NCI-H1930 (cell line): ENCODE measurements around the gene CALCOCO2.
"Not testable (repeated sequence)": the region's sequence is repeated elsewhere in the genome, so short reads cannot be mapped to it uniquely, and the experiment has no call there.

Experiments
- DNase-seq, 2 experiments: peaks; one replicate each; lab custom pipeline; 2025; lab: John Stamatoyannopoulos, UW

CALCOCO2 gene, protein sequence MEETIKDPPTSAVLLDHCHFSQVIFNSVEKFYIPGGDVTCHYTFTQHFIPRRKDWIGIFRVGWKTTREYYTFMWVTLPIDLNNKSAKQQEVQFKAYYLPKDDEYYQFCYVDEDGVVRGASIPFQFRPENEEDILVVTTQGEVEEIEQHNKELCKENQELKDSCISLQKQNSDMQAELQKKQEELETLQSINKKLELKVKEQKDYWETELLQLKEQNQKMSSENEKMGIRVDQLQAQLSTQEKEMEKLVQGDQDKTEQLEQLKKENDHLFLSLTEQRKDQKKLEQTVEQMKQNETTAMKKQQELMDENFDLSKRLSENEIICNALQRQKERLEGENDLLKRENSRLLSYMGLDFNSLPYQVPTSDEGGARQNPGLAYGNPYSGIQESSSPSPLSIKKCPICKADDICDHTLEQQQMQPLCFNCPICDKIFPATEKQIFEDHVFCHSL

GRCh38 chr17:48830840-48831548, at the start of gene CALCOCO2:
TSS of gene CALCOCO2 (plus strand) at chr17:48831035. CDS start at chr17:48841708, 10,673 bp downstream.
- peak; percentile 82 to 94 for DNase-seq

- no peak for DNase-seq
These were observed 43.0 kb upstream of the CALCOCO2 start for GRCh38 chr17:48787828-48788227.

- DNase-seq = no peak
These were observed 40.2 kb upstream of the CALCOCO2 start for GRCh38 chr17:48790607-48791127.

GRCh38 chr17:48791128-48792032, 39.5 kb upstream of the CALCOCO2 start:
- peak in 1 of 2 experiments; percentile 68 for DNase-seq

GRCh38 chr17:48792033-48792798, 38.6 kb upstream of the CALCOCO2 start:
- no peak for DNase-seq

GRCh38 chr17:48795444-48796162, 35.2 kb upstream of the CALCOCO2 start:
- DNase-seq = no peak

DNA sequence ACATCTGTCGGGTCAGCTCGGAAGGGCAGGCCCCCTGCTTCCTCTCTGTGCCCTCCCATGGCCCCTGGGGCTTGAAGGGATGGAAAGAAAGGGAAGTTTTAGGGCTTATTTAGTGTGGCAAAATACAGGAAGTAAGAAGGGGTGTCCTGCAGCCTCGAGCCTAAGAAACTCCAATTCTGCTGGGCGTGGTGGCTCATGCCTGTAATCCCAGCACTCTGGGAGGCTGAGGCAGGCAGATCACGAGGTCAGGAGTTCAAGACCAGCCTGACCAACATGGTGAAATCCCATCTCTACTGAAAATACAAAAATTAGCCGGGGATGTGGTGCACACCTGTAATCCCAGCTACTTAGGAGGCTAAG, 34.7 kb upstream of the CALCOCO2 start:
- DNase-seq = not testable (repeated sequence)

DNA sequence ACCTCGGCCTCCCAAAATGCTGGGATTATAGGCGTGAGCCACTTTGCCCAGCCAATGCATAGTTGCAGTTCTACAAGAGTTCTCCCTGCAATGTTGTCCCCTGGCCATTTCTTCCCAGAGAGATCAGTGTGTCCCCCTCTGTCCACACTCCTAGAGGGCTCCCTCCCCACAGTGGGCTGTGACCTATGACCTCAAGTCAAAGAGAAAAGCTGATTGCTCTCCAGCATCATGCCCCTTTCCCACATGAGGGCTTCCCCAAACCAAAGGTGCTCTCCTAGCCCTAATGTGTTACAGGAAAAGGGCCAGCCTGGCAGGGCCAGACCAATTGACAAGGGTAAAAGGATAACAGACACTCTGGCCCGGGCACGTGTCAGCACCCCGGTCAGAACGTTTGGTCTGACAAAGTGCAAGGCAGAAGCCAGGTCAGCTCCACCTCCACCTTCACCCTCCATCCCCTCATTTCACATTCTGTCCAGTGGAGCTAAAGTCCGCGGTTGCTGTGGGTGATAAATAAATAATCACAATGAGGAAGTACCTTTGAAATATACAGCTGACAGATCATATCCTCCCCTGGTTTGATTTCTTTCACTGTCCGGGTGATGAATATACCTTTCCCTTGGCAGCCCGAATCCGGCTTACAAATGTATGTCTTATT, 31.6 kb upstream of the CALCOCO2 start:
- no peak for DNase-seq

DNA sequence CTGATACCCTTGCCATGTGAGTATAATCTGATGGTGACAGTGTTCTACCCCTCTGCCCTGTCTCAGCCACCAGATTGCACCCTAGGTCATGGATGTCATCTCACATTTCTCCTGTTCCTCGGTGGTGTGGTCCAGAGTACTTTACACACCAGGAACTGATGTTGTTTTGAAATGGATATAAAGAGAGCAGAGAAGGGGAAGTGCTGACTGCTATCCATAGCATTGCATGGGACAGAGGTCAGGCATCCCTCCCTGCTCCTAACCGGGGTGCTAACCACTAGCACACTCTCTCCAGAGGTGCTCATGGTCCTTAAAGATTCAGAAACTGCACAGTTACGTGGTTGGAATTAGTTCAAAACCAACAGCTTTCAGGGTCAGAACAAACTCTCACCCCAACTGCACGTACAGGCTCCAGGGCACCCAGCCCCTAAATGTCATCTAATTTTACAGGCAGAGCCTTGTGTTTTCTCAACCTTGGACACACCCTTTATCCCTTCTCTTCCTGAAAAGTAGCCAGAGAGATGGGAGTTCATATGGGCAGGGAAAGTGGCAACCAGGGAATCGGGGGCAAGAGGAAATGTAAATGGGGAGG, 30.1 kb upstream of the CALCOCO2 start:
- no peak for DNase-seq

- peak in 1 of 2 experiments; percentile 51 for DNase-seq
These were observed 25.9 kb upstream of the CALCOCO2 start for GRCh38 chr17:48804936-48805411.

GRCh38 chr17:48809182-48809581, 21.7 kb upstream of the CALCOCO2 start:
- DNase-seq = no peak

GRCh38 chr17:48812001-48812400, 18.8 kb upstream of the CALCOCO2 start:
- DNase-seq = no peak

DNA sequence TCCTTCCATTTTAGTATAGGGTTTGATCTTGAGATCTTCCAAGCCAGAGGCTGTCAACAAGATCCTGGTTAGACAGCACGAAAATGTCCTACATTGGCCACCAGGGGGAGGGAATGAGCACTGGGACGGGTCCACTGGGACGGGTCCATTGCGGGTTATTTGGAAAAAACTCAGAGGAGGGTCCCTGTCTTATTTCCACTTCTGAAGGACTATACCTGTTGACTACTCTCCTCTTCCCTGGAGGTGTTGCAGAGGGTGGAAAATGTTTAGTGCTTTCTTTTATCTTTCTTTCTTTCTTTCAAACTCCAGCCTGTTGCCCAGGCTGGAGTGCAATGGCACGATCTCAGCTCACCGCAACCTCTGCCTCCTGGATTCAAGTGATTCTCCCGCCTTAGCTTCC, 16.3 kb upstream of the CALCOCO2 start:
- DNase-seq = peak in 1 of 2 experiments; percentile 24

- DNase-seq = no peak
These were observed 15.5 kb upstream of the CALCOCO2 start for GRCh38 chr17:48815311-48815710.

GRCh38 chr17:48816438-48816773, 14.4 kb upstream of the CALCOCO2 start:
- DNase-seq = no peak

GRCh38 chr17:48816774-48817590, 13.9 kb upstream of the CALCOCO2 start, which contains the start of gene TTLL6:
TSS of gene TTLL6 (minus strand) at chr17:48817229. CDS start at chr17:48817072, 157 bp downstream.
- DNase-seq = peak; percentile 95 to 97

DNA sequence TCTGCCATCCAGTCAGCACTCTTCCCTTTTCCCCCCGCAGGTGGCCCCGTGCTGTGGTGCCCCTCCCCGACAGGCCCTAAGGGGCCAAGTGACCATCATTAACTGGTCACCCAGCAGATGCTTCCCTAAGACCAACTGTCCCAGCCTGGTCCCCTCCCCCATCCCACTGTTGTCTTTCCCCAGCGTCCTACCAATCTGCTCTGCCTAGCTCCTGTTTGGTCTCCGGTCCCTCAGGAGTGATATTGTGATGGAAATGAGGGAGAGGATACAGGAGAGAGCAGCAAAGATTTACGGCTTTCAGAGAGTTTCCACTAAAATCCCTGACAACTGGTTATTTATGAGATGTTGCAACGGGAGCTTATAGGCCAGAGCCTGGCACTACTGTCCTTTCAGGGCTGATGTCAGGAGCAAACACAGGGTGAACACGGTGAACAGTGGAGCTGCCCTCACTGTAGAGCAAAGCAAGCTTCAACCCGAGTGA, 12.4 kb upstream of the CALCOCO2 start:
- DNase-seq = no peak

GRCh38 chr17:48819466-48819865, 11.4 kb upstream of the CALCOCO2 start:
- DNase-seq = no peak
